RWPE1 (cell line): ENCODE results near the gene INTS11.

Experiments used
- CTCF ChIA-PET: fragments of 350-600 bp; sonication (Branson Sonifier 250); formaldehyde crosslinking; extraction: SDS; loops from one replicate; lab custom pipeline; 2021; lab: Yijun Ruan, JAX
- POLR2A ChIA-PET: fragments of 400-600 bp; formaldehyde crosslinking; extraction: SDS; loops from one replicate; lab custom pipeline; 2020; ENCODE audit warnings: antibody characterized with exemption; ENCODE audit not compliant: low non-redundant PET; lab: Yijun Ruan, JAX
- DNase-seq: peaks from one replicate; pipeline ENCODE4 v3.0.0; 2012; ENCODE audit warnings: low spot score
- H3K27ac ChIP-seq: fragments of 450-650 bp; 2 replicates; pipeline ENCODE4 v1.5.1; 2017
- CTCF ChIP-seq: fragments of 450-650 bp; conservative IDR thresholded peaks from 2 replicates; pipeline ENCODE4 v1.5.1; 2017; ENCODE audit warnings: low read depth, mild to moderate bottlenecking

The INTS11 gene

GRCh38 chr1:1273209-1273511, 51.3 kb downstream of the INTS11 start:
- no peak for TF ChIP-seq CTCF
- peak overlapping the region; percentile 81 for H3K27ac ChIP-seq
- POLR2A ChIA-PET: interaction anchor here (0.6 kb wide), 2 partner anchors 12 to 102 kb away, joined by 4 to 6 read pairs; no protein-coding TSS in a partner anchor
- CTCF ChIA-PET: no interaction called here
- no peak for DNase-seq

- TF ChIP-seq CTCF: no peak
- ChIA-PET POLR2A (interaction anchor here (0.5 to 1.0 kb wide), 3 partner anchors 42 to 110 kb away, joined by 3 to 4 read pairs (median 3); no protein-coding TSS in a partner anchor), CTCF (interaction anchor here (0.6 kb wide), 1 partner anchor 21 kb away, joined by 3 read pairs; no protein-coding TSS in a partner anchor)
- peak overlapping the region; percentile 81 for H3K27ac ChIP-seq
- no peak for DNase-seq
Observed at GRCh38 chr1:1272341-1273208, 51.9 kb downstream of the INTS11 start.

- ChIA-PET CTCF (interaction anchor here (0.9 kb wide), 1 partner anchor 8 kb away, joined by 3 read pairs; no protein-coding TSS in a partner anchor), POLR2A (no interaction called here)
- no peak for DNase-seq
- peak overlapping the region; percentile 81 for H3K27ac ChIP-seq
- no peak for TF ChIP-seq CTCF
Observed at GRCh38 chr1:1270813-1271212, 53.6 kb downstream of the INTS11 start.

- no peak for TF ChIP-seq CTCF
- CTCF ChIA-PET: no interaction called here
Observed at GRCh38 chr1:1268284-1268682, 56.2 kb downstream of the INTS11 start.

GRCh38 chr1:1267488-1268283, 56.8 kb downstream of the INTS11 start:
- no peak for TF ChIP-seq CTCF
- no peak for DNase-seq
- ChIA-PET POLR2A (no interaction called here), CTCF (no interaction called here)
- peak overlapping the region; percentile 69; the same call in 1 of the 2 replicates for H3K27ac ChIP-seq

More at GRCh38 chr1:1268284-1268682, 56.2 kb downstream of the INTS11 start:
- POLR2A ChIA-PET: no interaction called here
- H3K27ac ChIP-seq: peak overlapping the region; percentile 69; the same call in 1 of the 2 replicates
- DNase-seq: no peak

GRCh38 chr1:1264868-1265272, 59.6 kb downstream of the INTS11 start:
- H3K27ac ChIP-seq: peak overlapping the region; percentile 69
- no peak; the same call in 1 of the 2 replicates for TF ChIP-seq CTCF
- ChIA-PET CTCF (interaction anchor here (0.6 to 0.7 kb wide), 2 partner anchors 30 to 66 kb away, joined by 3 to 6 read pairs; no protein-coding TSS in a partner anchor), POLR2A (no interaction called here)
- peak; percentile 85 for DNase-seq
